Myocyte (in vitro differentiated cells): ENCODE results near the gene SLC9A9. TPM values are rescaled to one million over a fixed set of nuclear protein-coding genes. Genes with fewer than 3 reads are reported as not detected.
"Not testable (repeated sequence)": the region's sequence is repeated elsewhere in the genome, so short reads cannot be mapped to it uniquely, and the experiment has no call there.

Source experiments
- DNase-seq: peaks from one replicate; pipeline ENCODE4 v3.0.0-alpha.2; 2012; ENCODE audit warnings: low read depth
- total RNA-seq: library from RNA; depleted of rRNA; stranded (reverse); fragments of >200 nt; gene quantifications from 2 replicates; pipeline ENCODE4 v1.2.3, GENCODE V29; 2014

SLC9A9 gene
- total RNA-seq, 1 donor from 2014 or later: 7.4 TPM

DNA sequence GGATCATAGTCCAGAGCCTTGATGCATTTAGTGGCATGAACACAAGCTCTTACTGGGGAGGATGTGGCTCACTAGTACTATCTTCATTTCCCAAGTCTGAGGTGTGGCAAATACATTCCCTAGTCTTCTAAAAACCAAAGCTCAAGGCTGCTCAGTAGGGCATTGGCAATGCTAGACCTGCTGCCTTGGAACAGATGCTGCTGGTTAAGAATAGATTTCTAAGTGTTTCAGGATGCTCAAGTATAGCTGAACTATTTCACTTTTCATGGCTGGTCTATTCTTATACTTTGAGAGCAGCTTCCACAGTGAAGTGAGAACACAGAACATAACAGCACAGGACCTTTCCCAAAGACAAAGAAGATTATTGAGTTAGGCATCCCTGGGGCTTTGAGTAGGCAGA lies 549.9 kb downstream of the SLC9A9 start:
- DNase-seq: peak; percentile 49

DNA sequence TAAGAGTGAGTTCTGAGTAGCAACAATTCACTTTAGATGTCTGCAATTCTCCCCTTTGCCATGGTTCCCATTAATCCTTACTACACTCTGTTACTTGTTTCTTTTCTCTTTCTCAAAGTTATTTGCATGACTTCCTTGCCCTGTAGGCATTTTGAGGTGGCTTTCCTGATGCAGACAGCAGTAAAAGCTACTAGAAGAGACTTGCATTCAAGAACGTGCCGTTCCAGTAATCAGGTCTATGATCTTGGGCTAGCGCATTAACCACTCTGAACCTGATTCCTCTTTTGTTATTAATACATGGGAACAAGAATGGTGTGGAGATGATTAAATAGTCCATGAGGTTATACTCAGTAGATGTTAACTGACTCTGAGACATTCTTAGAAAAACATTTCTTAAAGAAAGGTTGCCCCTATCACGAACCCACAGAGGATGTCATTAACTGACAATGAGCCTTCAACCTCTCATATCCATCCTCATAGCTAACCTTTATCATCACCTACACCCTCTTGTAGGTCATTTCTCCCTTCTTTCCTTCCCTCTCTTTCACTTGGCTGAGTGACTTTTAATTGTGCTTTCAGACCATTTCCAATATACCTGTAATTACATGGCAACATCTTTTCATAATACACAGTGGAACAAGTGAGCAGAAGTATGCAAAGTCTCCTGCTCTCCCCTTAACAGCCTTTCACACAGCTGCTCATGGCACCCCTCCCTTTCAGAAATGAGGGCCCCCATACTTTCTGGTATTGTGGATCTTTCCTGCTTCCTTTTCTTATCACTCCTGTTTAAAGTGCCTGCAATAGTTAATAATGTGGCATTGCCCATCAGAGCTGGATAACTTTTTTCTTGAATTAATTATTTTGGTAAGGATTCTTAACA lies 552.8 kb downstream of the SLC9A9 start:
- DNase-seq: no peak

DNA sequence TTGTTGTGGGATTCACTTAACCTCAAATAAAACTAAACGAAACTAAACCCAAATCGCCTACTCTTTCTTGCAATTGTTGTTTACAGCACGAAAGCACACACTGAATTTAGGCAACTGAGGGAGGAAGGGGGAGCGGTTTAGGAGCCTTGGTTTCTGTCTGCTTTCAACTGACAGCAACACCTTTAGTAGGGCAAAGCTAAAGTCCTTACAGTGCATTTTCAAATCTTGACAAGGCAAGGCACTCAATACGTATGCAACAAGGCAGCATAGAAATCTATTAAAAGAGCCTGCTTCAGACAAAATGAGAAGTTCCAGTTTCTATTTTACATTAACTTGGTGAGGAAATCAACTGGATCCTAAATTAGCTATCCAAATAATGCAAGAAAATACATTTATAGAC lies 554.1 kb downstream of the SLC9A9 start:
- DNase-seq: no peak

DNA sequence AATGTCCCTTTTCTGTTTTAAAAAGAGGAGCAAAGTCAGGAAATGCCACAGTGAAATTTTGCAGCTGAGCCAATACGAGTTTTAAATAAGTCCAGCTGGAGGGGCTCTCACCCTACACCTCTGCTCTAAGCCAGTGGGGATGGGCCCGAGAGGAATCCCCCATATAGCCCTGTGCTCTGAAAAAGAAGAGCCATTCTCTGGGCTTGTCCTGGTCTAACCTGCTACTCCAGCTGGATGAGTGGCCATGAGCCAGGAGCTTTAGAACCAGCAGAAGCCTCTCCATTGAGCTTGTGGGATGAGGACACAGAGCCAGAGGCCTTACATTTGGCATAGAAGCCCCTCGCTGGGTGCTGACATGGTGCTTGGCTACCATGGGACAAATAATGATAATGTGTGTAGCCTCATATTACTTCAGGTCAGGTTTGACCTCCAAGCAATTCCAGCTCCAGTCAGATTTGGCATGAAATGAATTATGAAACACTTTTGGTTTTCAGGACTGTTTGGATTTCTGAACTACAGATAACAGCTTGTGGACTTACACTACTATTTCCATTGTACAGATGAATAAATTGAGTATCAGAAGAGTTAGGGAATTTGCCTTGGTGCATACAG lies 556.3 kb downstream of the SLC9A9 start:
- no peak for DNase-seq

DNA sequence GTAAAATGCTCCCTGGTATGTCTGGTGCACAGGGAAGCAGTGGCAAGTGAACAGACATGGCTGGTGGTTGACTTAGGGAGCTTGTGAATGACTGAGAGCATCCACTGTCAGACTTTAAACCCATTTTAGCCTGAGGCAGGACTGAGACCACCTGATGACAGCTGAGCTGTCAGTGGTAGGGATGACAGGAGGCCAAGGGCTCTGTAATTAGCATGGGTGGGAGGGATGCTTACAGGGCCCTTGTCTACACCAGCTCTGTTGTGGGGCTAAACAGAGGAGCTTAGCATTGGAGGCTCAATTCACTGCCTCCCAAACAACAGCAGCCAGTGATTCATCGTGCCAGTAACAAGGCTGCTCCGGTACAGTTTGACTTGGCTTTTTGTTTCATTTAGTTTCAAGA lies 559.3 kb downstream of the SLC9A9 start:
- no peak for DNase-seq

DNA sequence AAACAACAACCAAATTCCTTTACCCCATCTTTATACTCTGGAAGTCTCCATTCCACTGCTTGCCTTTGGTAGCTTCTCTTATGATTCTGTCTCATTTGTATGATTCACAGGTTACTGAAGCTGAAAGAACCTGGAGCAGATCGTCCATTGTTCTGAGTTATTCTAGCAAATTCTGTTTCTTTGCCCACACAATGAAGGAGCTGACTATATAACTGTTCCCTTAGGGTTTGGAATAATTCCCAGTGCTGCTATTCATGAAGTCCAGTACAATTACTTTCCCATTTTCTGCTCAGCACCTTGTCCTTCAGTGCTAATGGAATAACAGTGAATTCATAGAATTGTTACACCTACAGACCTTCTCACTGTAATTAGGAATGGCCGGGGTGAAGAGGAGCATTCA lies 560.9 kb downstream of the SLC9A9 start:
- no peak for DNase-seq

DNA sequence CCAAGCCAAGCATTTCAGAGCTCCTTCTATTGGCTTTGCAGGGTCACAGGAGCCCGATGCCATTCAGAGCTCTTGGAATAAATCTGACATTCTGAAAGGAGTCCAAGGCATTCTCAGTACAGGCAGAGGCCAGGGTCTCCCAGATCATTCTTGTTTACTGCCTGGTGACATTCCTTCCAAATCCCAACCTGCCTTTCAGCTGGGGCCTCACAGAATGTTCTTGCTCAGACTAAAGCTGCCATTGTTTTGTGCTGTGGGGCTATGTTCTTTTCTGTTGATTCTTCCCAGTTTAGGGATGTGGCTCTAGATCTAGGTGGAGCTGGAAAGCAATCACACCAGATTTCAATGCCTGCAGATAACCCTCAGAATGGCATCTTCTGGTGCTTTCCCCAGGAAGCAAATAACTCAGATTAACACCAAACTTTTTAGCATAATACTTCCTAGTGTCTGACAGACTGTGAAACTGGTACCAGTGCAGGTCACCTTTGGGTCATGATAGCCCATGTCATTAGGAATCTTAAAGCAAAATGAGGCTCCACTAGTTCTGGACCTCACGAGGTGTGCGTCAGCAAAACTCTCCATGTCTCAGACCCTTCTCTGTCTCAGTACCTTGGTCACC lies 561.8 kb downstream of the SLC9A9 start:
- DNase-seq: no peak

DNA sequence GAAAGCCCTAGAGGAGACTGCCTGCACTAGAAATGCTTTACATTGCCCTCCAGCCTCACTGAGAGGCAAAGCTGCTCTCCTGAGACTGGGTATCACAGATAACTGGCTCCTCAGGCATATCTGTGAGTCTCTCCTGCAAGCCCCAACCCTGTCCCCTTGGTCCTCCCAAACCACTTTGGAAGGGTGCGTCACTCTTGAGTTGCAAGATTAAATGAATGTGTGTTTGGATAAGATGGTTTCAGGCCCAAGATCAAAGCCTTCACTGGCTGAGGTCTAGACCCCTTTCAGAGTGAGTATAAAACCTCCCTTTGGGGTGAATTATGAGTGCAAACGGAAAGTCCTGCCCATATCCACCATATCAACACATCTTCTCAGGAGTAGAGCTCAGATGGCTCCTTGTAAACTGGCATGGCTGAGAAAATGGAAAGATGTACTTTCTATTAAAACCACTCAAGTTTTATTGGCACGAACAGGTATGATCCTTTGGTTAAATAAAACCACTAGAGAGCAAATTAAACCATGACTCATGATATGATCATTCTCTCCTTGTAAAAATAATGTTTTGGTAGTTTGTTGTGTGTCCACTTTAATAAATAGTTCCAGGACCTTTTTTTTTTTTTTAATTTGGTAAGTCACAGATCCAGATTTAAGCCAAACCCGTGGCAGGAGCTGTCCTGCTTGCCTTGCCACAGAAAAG lies 564.7 kb downstream of the SLC9A9 start:
- DNase-seq: peak; percentile 57

DNA sequence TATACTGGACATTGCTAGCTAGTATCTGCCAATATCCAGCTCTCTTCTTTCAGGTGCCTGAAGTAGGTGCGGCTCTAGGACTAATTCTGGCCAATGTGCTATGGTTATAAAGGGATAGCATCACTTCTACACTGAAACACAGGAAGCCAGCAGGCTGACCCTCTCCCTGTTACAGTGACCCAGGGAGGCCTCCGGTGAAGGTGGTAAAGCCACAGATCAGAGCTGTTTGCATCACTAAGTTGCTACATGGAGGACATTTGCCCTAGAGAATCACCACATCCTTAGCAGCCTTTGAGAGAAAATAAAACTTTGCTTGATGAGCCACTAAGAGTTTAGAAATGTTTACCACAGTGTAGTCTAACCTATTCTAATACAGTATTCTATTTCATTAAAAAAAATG lies 567.3 kb downstream of the SLC9A9 start:
- no peak for DNase-seq

DNA sequence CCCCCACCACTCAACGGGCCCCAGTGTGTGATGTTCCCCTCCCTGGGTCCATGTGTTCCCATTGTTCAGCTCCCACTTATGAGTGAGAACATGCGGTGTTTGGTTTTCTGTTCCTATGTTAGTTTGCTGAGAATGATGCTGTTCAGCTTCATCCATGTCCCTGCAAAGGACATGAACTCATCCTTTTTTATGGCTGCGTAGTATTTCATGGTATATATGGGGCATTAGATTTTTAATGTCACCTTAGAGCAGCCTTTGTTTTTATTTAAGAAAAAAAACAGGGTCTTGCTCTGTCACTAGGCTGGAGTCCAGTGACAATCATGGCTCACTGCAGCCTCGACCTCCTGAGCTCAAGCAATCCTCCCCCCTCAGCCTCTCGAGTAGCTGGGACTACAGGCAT lies 568.7 kb downstream of the SLC9A9 start:
- DNase-seq: not testable (repeated sequence)

DNA sequence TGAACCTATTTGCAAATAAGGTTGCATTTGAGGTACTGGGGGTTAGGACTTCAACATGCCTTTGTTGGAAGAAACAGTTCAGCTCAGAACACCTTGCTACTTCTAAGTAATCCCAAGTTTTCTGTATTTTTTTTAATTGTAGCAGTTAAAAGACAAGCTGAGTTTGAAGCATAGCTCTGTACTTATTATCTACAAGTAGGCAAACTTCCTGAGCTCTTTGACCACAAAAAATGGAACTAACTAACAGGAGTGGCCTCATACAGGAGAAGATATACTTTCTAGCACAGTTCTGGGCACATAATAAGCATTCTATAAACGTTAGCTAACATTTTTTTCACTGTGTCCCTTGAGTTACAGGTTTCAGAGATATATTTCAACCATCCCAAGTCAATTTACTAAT lies 569.5 kb downstream of the SLC9A9 start:
- DNase-seq: no peak

DNA sequence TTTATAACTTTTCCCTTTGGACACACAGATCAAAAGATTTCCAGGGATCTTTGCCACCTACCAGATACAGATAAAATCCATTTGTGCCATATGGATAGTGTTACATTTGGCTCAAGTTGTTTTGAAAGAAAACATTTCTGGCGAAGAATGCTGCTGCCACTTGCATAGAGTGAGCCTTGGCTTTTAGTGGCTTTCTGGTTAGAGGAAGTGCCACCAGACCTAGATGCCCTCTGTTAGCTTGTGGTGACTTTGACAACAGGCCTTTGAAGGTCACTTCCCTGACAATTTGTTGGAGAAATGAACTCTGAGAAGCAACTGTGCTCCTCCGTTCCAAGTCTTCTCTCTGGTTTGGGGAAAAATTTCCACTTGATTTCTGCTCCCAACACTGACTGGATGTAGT lies 570.7 kb downstream of the SLC9A9 start:
- peak; percentile 15 for DNase-seq

DNA sequence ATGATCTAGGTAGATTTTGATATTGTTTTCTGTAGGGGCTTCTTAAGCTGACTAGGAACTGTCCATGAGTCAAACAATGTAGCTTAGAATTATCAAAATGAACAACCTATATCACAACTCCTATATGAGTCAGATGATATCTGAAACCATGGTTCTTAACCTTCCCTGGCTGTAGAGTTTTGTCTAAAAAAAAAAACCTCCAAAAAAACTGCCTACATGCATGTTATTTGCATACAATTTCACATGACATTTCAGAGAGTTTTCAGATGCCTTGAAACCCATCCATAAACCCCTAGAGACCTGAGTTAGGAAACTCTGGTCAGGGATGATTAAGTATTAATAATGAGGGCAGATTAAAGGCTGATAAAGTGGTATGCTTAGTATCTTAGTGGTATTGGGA lies 571.7 kb downstream of the SLC9A9 start:
- no peak for DNase-seq

DNA sequence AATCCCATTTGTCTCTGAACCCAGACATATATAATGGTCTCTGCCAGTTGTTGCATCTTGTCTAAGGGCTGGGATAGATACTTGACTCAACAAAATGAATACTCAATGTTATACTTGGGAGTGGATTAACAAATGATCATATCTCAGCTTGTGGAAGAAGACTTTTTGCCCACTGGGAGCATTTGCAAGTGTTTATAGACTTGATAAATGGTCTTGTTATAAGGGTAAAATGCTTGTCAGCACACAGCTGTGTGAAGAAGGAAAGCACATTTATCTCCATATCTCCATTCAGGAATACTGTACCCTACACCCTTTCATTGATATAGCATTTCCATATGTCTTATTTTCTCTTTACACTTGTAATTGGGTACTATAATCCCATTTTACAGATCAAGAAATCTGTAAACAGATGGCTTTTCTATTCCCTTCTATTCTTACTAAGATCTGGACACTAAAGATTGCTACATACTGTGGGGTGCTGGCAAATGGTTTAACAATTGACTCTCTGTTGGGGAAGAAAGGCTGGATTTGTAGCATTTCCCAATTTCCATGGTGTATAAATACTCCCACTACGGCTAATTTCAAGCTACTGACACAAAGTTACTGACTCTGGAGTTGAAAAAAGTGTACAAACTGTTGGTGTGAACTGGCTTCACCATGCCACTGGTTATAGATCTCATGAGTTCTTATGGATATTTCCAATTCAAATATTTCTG lies 574.1 kb downstream of the SLC9A9 start:
- no peak for DNase-seq

DNA sequence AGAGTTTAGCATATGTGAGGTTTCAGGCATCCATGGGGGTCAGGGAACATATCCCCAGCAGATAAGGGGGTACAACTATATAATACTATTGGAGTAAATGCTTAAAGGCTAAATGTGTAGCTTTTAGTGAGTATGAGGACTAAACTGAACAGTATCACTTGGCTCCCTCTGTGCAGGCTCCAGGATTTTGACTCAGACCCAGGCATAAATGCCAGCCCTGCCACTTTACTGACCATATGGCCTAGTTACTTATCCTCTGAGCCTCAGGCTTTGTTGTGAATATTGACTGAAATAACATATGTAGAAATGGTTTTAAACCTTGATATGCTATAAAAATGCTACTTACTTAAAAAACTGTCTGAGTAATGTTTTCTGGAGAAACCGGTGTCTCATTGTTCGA lies 577.1 kb downstream of the SLC9A9 start:
- DNase-seq: no peak

DNA sequence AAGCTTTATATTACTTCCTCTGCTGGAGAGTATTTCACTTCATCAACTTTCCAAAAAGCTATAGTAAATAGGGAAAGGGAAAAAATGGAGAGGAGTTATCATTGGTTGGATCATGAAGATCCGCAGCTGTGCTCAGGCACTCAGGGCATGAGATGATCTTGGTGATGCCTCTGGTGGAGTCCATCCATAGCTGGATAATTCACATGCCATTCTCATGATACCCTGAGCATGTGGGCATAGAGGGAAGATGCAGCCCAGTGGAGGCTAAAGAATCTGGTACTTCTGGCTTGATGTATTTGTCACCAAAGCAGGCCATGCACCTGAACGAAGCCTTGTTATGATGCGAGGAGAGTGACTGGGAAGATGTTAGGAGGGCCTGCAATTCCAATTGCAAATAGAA lies 578.5 kb downstream of the SLC9A9 start:
- DNase-seq: peak; percentile 77

DNA sequence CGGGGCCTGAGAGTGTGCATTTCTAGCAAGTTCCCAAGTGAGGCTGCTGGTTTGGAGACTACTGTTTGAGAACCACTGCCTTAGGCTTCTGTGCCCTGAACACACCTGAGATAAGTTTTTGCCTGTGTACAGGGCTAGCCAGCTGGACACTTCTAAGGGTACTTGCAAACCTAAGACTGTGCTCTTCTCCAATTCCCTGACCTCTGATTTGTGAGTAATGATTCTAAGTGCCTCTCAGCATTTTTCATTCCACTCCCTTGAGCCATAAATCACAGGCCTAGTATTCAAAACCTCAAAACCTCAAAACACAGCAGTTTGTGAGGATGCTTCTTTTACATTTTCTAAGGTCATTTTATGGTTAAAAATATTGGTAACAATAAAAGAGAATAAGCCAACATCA lies 580.3 kb downstream of the SLC9A9 start:
- DNase-seq: peak; percentile 37

DNA sequence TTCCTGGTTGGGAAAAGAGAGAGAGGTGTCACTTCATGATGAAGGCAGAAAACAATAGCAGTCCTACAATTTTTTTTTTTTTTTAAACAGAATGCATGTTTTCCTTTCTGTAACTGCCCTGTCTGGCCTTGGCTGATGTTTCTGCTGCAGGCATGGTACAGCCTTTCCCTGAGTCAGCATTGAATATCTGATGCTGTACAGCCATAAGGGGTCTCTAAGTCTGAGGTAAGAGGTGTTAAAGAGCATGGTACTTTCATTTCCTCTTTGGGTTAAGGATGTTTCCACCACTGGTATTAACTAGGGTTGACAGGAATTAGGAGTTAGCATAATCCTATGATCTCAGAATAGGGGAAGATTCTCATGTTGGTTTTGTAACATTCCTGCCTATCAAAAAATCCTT lies 581.3 kb downstream of the SLC9A9 start:
- no peak for DNase-seq

DNA sequence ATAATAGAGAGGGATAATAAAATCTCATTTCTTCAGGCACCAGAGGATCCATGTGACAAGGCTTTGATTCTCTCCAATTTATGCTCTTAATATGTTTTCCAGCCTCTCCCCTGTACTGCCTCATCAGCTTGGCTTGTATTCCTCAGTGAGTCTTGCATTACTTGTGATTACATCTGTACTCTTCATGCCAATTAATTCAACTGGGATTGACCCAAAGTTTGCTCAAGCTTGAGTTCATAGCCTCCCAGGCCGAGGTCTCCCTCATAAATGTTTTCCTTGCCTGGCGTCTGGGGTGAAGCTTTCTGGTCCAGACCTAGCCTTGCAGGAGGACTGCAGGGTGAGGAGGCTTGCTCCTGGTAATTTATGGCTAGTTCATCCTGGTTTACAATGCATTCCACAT lies 581.8 kb downstream of the SLC9A9 start:
- no peak for DNase-seq

DNA sequence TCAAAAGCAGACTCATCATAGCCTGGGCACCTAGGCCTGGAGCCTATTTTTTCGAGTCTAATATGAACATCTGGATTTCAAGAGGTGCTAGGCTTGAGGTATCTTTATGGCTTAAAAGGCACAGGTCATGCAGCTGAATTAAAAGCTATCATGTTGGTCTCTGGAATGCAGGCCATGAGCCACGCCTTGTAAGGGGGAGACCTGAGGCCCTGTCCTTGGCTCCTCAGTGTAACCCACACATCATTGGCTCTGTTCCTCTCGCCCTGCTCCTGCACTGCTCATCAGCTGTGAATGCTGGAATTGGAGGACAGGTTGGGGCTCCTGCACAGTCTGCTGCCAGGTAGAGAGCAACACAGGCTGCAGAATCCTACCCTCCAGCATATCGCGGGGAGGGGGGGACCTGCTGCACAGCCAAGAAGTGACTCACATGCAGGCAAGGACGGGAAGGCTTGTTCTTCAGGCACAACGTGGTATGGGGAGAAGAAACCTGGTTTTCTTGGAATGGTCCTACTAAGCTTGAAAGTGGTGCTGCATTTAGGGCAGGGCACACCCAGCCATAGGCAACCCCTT lies 582.7 kb downstream of the SLC9A9 start:
- DNase-seq: no peak
